Measurements from ENCODE around the gene PARVA.

- TF ChIP-seq, protein P1, sequence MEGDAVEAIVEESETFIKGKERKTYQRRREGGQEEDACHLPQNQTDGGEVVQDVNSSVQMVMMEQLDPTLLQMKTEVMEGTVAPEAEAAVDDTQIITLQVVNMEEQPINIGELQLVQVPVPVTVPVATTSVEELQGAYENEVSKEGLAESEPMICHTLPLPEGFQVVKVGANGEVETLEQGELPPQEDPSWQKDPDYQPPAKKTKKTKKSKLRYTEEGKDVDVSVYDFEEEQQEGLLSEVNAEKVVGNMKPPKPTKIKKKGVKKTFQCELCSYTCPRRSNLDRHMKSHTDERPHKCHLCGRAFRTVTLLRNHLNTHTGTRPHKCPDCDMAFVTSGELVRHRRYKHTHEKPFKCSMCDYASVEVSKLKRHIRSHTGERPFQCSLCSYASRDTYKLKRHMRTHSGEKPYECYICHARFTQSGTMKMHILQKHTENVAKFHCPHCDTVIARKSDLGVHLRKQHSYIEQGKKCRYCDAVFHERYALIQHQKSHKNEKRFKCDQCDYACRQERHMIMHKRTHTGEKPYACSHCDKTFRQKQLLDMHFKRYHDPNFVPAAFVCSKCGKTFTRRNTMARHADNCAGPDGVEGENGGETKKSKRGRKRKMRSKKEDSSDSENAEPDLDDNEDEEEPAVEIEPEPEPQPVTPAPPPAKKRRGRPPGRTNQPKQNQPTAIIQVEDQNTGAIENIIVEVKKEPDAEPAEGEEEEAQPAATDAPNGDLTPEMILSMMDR (IDR thresholded peaks at IDR 0.05): no peak
- TF ChIP-seq POLR2A (IDR thresholded peaks at IDR 0.05; ENCODE audit: low read depth): no peak
- no peak for TF ChIP-seq POLR2AphosphoS5 (IDR thresholded peaks at IDR 0.05)
- TF ChIP-seq EP300 (IDR thresholded peaks at IDR 0.05): no peak
These were observed 139.9 kb downstream of the PARVA start for GRCh38 chr11:12517306-12517705.

Data from esophagus muscularis mucosa (tissue), 4 donors.